Panc1 (cell line): ENCODE data around the gene SCAF4.

Experiments used
- CTCF ChIP-seq: fragments of 450-650 bp; IDR thresholded peaks from 2 replicates; pipeline ENCODE4 v1.5.1; 2017; ENCODE audit warnings: mild to moderate bottlenecking
- POLR2AphosphoS5 ChIP-seq: IDR thresholded peaks from 2 replicates; pipeline ENCODE4 v1.6.1; 2012; ENCODE audit warnings: mild to moderate bottlenecking, low read depth, low read length, moderate library complexity
- REST ChIP-seq, 2 experiments: IDR thresholded peaks; 2 replicates each; pipeline ENCODE4 v1.6.1; 2011 to 2012; ENCODE audit warnings: low read depth in 2 of 2, control low read depth in 1 of 2, low read length in 1 of 2, mild to moderate bottlenecking in 1 of 2, moderate library complexity in 1 of 2; ENCODE audit not compliant: insufficient read depth in 1 of 2
- SIN3A ChIP-seq: IDR thresholded peaks from 2 replicates; pipeline ENCODE4 v1.6.1; 2012; ENCODE audit warnings: low read depth, mild to moderate bottlenecking, low read length, moderate library complexity, borderline replicate concordance; ENCODE audit not compliant: insufficient read depth

GRCh38 chr21:31629972-31630711 lies 101.8 kb downstream of the SCAF4 start:
- TF ChIP-seq CTCF = no peak
- TF ChIP-seq SIN3A = no peak
- no peak for TF ChIP-seq POLR2AphosphoS5
- TF ChIP-seq REST (IDR thresholded peaks at IDR 0.05; ENCODE audit: insufficient read depth in 1 of 2, low read depth in 2 of 2, low read length in 1 of 2) = no peak
